Naive thymus-derived CD4-positive, alpha-beta T cell (primary cell): ENCODE measurements around the gene SLC44A5. TPM values are rescaled to one million over a fixed set of nuclear protein-coding genes. Genes with fewer than 3 reads are reported as not detected.

ENCODE experiments used
- ATAC-seq: fragments of 150-1000 bp; cut with Tn5 transposase; 2 replicates; pipeline ENCODE4 v1.10.0; 2021; ENCODE audit warnings: mild to moderate bottlenecking, moderate library complexity
- CTCF ChIA-PET: fragments of 350-600 bp; sonication (Branson Sonifier 250); formaldehyde crosslinking; loops from one replicate; lab custom pipeline; 2021; ENCODE audit warnings: antibody characterized with exemption; lab: Charles Lee
- POLR2A ChIA-PET: fragments of 350-600 bp; sonication (Branson Sonifier 250); formaldehyde crosslinking; loops from one replicate; lab custom pipeline; 2021; ENCODE audit warnings: antibody characterized with exemption, inconsistent platforms; lab: Charles Lee
- DNase-seq, 9 donors: peaks; one replicate each; pipeline versions ENCODE4 v3.0.0 to v3.0.0-alpha.2; 2020 to 2022; ENCODE audit warnings: mixed read lengths in 1 of 9
- H3K27ac ChIP-seq: one replicate; pipeline ENCODE4 v1.7.0; 2013; ENCODE audit warnings: mild to moderate bottlenecking, low read depth, low read length, moderate library complexity
- H3K27me3 ChIP-seq, 2 donors: one replicate each; pipeline ENCODE4 v1.7.0; 2013; ENCODE audit warnings: low read length in 2 of 2, mild to moderate bottlenecking in 2 of 2, moderate library complexity in 2 of 2; ENCODE audit not compliant: control insufficient read depth in 2 of 2, insufficient read depth in 2 of 2
- H3K36me3 ChIP-seq, 3 experiments: 1 replicate in 2 of 3; 2 replicates in 1 of 3; pipeline ENCODE4 v1.7.0; 2013; ENCODE audit warnings: low read length in 3 of 3, mild to moderate bottlenecking in 3 of 3, moderate library complexity in 1 of 3; ENCODE audit not compliant: insufficient read depth in 3 of 3, control insufficient read depth in 2 of 3
- H3K4me1 ChIP-seq, 2 donors: one replicate each; pipeline ENCODE4 v1.7.0; 2013; ENCODE audit warnings: low read length in 2 of 2, mild to moderate bottlenecking in 2 of 2, moderate library complexity in 1 of 2; ENCODE audit not compliant: control insufficient read depth in 2 of 2, insufficient read depth in 2 of 2
- H3K4me3 ChIP-seq: 2 replicates; pipeline ENCODE4 v1.7.0; 2013; ENCODE audit warnings: mild to moderate bottlenecking, low read length
- H3K9me3 ChIP-seq, 3 experiments: 1 replicate in 2 of 3; 2 replicates in 1 of 3; pipeline ENCODE4 v1.7.0; 2013; ENCODE audit warnings: low read length in 3 of 3; ENCODE audit not compliant: control insufficient read depth in 2 of 3
- H3K27ac Mint-ChIP-seq, 9 donors: one replicate each; pipeline ENCODE4 v1.8.0; 2020 to 2022; ENCODE audit warnings: mixed read lengths in 9 of 9, mild to moderate bottlenecking in 8 of 9, moderate library complexity in 5 of 9, inconsistent platforms in 2 of 9
- H3K27me3 Mint-ChIP-seq, 5 donors: one replicate each; pipeline ENCODE4 v1.8.0; 2021 to 2022; ENCODE audit warnings: mixed read lengths in 5 of 5, mild to moderate bottlenecking in 1 of 5
- H3K36me3 Mint-ChIP-seq, 5 donors: one replicate each; pipeline ENCODE4 v1.8.0; 2020 to 2022; ENCODE audit warnings: mixed read lengths in 5 of 5, mild to moderate bottlenecking in 3 of 5, inconsistent platforms in 1 of 5
- H3K4me1 Mint-ChIP-seq, 7 donors: one replicate each; pipeline ENCODE4 v1.8.0; 2020 to 2022; ENCODE audit warnings: mixed read lengths in 7 of 7, mild to moderate bottlenecking in 3 of 7, inconsistent platforms in 1 of 7
- H3K4me3 Mint-ChIP-seq, 10 donors: one replicate each; pipeline ENCODE4 v1.8.0; 2020 to 2022; ENCODE audit warnings: mild to moderate bottlenecking in 10 of 10, mixed read lengths in 10 of 10, moderate library complexity in 6 of 10, inconsistent platforms in 2 of 10
- H3K9me3 Mint-ChIP-seq, 11 donors: one replicate each; pipeline ENCODE4 v1.8.0; 2020 to 2022; ENCODE audit warnings: mixed read lengths in 11 of 11, mild to moderate bottlenecking in 4 of 11, inconsistent platforms in 1 of 11, moderate library complexity in 1 of 11
- intact Hi-C, 2 donors: fragments of 100-400 bp; cut with micrococcal nuclease; formaldehyde crosslinking; loops; one replicate each; pipeline ENCODE4 v1.15.1; 2023
- polyA plus RNA-seq, 2 donors: library from polyadenylated mRNA; unstranded; fragments of 300-500 nt; fragmentation: Illumina TruSeq; gene quantifications; one replicate each; pipeline ENCODE4 v1.2.3, GENCODE V29; 2021
- total RNA-seq, 6 experiments: library from RNA in 5 of 6; stranded (reverse) in 5 of 6; gene quantifications; 1 replicate in 5 of 6; 2 replicates in 1 of 6; pipeline ENCODE4 v1.2.3 and lab custom pipeline; 2021 to 2026

Gene SLC44A5
- total and polyA plus RNA-seq, 7 experiments from 2014 or later, result 0.92 to 6.0 (median 3.0) TPM; not detected in 3

DNA sequence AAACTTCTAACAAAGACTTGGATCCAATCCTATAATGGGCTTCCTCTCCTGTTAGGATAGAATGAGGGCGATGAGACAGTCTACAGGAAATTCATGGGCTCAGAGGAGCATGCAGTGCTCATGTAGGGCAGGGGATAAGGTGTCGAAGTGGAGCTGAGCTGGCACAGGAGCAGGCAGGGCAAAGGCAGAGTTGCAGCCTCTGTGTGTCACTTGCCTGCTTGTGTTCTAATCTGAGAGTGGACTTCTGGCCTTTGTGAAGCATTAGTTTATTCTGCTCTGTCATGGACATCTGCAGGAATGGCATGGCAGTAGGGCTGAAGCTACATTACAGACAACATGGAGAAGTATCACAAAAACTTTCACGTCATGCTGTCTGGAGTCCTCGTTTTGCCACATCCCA is 444.1 kb downstream of the SLC44A5 start:
- no peaks in the 10 kb centered on the region for H3K4me1 ChIP-seq
- H3K27me3 Mint-ChIP-seq, result peaks cover 0 to 5% (median 0%) of the 10 kb centered on the region in 5 donors
- ATAC-seq, result no peak
- intact Hi-C loops, result no loop called here
- H3K27ac ChIP-seq, result no peak overlapping the region
- no peak overlapping the region for H3K4me3 Mint-ChIP-seq
- no peak for DNase-seq
- H3K36me3 Mint-ChIP-seq, result no peaks in the 10 kb centered on the region
- no peaks in the 10 kb centered on the region for H3K9me3 ChIP-seq
- no peak overlapping the region for H3K4me3 ChIP-seq
- H3K27ac Mint-ChIP-seq, result no peak overlapping the region
- POLR2A ChIA-PET, result no interaction called here
- no peaks in the 10 kb centered on the region for H3K27me3 ChIP-seq
- no peaks in the 10 kb centered on the region for H3K36me3 ChIP-seq
- H3K9me3 Mint-ChIP-seq, result peaks cover 0 to 15% (median 2%) of the 10 kb centered on the region in 11 donors
- CTCF ChIA-PET, result no interaction called here
- no peaks in the 10 kb centered on the region for H3K4me1 Mint-ChIP-seq

GRCh38 chr1:75165264-75165663 is 445.6 kb downstream of the SLC44A5 start:
- H3K9me3 Mint-ChIP-seq, result peaks cover 0 to 15% (median 2%) of the 10 kb centered on the region in 11 donors
- ChIA-PET POLR2A (no interaction called here), CTCF (no interaction called here)
- Histone ChIP-seq H3K9me3 (no peaks in the 10 kb centered on the region), H3K36me3 (no peaks in the 10 kb centered on the region), H3K27me3 (no peaks in the 10 kb centered on the region), H3K4me3 (no peak overlapping the region), H3K4me1 (no peaks in the 10 kb centered on the region), H3K27ac (no peak overlapping the region)
- DNase-seq (no peak), ATAC-seq (no peak)
- intact Hi-C loops, result no loop called here
- H3K4me1 Mint-ChIP-seq, result no peaks in the 10 kb centered on the region
- no peak overlapping the region for H3K27ac Mint-ChIP-seq
- peak overlapping the region in 1 of 10 donors; percentile 53 for H3K4me3 Mint-ChIP-seq
- no peaks in the 10 kb centered on the region for H3K36me3 Mint-ChIP-seq
- H3K27me3 Mint-ChIP-seq, result peaks cover 0 to 5% (median 0%) of the 10 kb centered on the region in 5 donors

- DNase-seq, result no peak
- Mint-ChIP-seq H3K36me3 (no peaks in the 10 kb centered on the region), H3K27me3 (peaks cover 0 to 13% (median 4%) of the 10 kb centered on the region in 5 donors), H3K27ac (no peak overlapping the region), H3K4me1 (no peaks in the 10 kb centered on the region), H3K4me3 (no peak overlapping the region), H3K9me3 (peaks cover 0 to 7% (median 0%) of the 10 kb centered on the region in 11 donors)
- H3K4me3 ChIP-seq, result no peak overlapping the region
- no peak overlapping the region for H3K27ac ChIP-seq
- no peaks in the 10 kb centered on the region for H3K9me3 ChIP-seq
- intact Hi-C loops, result no loop called here
- H3K4me1 ChIP-seq, result no peaks in the 10 kb centered on the region
- no peak for ATAC-seq
- no peaks in the 10 kb centered on the region for H3K36me3 ChIP-seq
- POLR2A ChIA-PET, result no interaction called here
- no peaks in the 10 kb centered on the region for H3K27me3 ChIP-seq
- CTCF ChIA-PET, result no interaction called here
Observed at GRCh38 chr1:75159154-75159553, 451.8 kb downstream of the SLC44A5 start.

Other genes starting within 250 kb of the SLC44A5 start
- 10 to 100 TPM; 11.1 to 36.4 (median 32.9) TPM for gene ACADM, start 113.6 kb upstream of the SLC44A5 start, total RNA-seq
- 10 to 100 TPM; 54.5 to 67.0 TPM for gene ACADM, start 113.6 kb upstream of the SLC44A5 start, polyA plus RNA-seq
- gene RABGGTB, start 175.1 kb upstream of the SLC44A5 start, total RNA-seq, result 100 to 1,000 TPM in 3 of 5 experiments, 10 to 100 TPM in 2; 89.7 to 140 (median 101) TPM
- gene RABGGTB, start 175.1 kb upstream of the SLC44A5 start, polyA plus RNA-seq, result 10 to 100 TPM; 10.1 to 12.1 TPM
- gene MSH4, start 185.8 kb upstream of the SLC44A5 start, total RNA-seq, result 1 to 10 TPM in 1 of 5 experiments, under 1 TPM in 4; 0.42 to 1.1 (median 0.49) TPM
- not detected for gene MSH4, start 185.8 kb upstream of the SLC44A5 start, polyA plus RNA-seq